Prostate gland (tissue), 2 donors: Measurements from ENCODE around the gene DNAH8.

Source experiments
- POLR2A ChIP-seq: fragments of 450-650 bp; IDR thresholded peaks from one replicate; pipeline ENCODE4 v1.6.1; 2016; ENCODE audit warnings: antibody characterized with exemption, mild to moderate bottlenecking
- POLR2AphosphoS5 ChIP-seq: sonication (generic); formaldehyde crosslinking; IDR thresholded peaks from one replicate; pipeline ENCODE4 v1.6.1; 2017; ENCODE audit warnings: antibody characterized with exemption
- TF ChIP-seq, protein P1 (sequence below), 4 experiments: fragments of 200-600 bp in 2 of 4; fragments of 450-650 bp in 2 of 4; sonication (generic) in 2 of 4; IDR thresholded peaks; 1 replicate in 3 of 4; 2 replicates in 1 of 4; pipeline ENCODE4 v1.5.1; 2016 to 2019; ENCODE audit warnings: antibody characterized with exemption in 4 of 4, mild to moderate bottlenecking in 2 of 4, moderate library complexity in 2 of 4

DNA sequence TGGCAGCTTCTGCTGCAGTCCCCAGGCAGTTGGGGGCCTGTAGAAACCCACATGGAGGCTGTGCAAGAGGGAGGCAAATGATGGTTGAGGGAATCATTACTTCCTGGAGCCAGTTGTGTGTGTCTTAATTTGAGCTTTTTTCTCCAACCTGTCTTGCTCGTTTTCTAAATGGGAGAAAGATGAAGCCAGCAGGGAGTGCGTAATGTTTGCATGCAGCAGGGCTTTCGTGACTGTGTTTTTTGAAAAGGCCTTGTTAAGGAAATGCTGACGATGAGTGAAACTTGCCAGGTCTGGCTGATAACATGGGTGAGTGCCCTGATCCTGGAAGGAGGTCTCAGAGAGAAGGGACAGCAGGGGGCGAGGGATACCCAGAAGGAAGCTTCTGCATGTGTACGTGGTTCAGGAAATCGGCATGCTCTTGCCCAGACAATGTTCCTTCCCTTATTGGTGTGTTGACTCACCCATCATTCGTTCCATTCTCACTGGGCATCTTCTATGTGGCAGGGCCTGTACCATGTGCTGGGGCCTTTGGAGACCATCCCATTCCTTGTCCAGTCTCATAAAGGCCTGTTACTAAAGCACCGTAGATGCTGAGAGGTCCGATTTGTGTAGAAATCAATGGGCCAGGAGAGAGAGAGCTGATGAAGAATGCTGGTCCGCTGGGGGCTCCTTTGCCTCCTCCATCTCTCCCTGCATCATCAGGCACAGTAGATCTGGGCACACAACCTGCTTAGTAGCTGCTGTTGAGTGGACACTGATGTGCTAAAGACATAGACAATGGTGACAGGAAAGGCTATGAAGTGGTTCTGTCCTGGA lies 360.9 kb downstream of the DNAH8 start:
- TF ChIP-seq, protein P1, sequence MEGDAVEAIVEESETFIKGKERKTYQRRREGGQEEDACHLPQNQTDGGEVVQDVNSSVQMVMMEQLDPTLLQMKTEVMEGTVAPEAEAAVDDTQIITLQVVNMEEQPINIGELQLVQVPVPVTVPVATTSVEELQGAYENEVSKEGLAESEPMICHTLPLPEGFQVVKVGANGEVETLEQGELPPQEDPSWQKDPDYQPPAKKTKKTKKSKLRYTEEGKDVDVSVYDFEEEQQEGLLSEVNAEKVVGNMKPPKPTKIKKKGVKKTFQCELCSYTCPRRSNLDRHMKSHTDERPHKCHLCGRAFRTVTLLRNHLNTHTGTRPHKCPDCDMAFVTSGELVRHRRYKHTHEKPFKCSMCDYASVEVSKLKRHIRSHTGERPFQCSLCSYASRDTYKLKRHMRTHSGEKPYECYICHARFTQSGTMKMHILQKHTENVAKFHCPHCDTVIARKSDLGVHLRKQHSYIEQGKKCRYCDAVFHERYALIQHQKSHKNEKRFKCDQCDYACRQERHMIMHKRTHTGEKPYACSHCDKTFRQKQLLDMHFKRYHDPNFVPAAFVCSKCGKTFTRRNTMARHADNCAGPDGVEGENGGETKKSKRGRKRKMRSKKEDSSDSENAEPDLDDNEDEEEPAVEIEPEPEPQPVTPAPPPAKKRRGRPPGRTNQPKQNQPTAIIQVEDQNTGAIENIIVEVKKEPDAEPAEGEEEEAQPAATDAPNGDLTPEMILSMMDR (IDR thresholded peaks at IDR 0.05) = no peak
- no peak for TF ChIP-seq POLR2AphosphoS5
- TF ChIP-seq POLR2A = no peak
